PFSK-1 (cell line): ENCODE measurements around the gene NLRP3.

Experiments used
- FOXP2 ChIP-seq: optimal IDR thresholded peaks from 2 replicates; pipeline ENCODE3; 2011; ENCODE audit warnings: borderline replicate concordance, control low read depth, inconsistent platforms; ENCODE audit not compliant: insufficient read depth; ENCODE audit errors: extremely low read length, extremely low read depth
- POLR2AphosphoS5 ChIP-seq: IDR thresholded peaks from 2 replicates; pipeline ENCODE4 v1.6.1; 2012; ENCODE audit warnings: low read depth, mild to moderate bottlenecking, control low read depth, low read length, moderate library complexity
- REST ChIP-seq, 2 experiments: IDR thresholded peaks; 2 replicates each; pipeline versions ENCODE4 v1.6.1 to v1.8.0; 2011 to 2012; ENCODE audit warnings: low read depth in 2 of 2, low read length in 2 of 2, control low read depth in 1 of 2, inconsistent platforms in 1 of 2, mild to moderate bottlenecking in 1 of 2, moderate library complexity in 1 of 2; ENCODE audit not compliant: insufficient read depth in 1 of 2
- SIN3A ChIP-seq: IDR thresholded peaks from 2 replicates; pipeline ENCODE4 v1.6.1; 2012; ENCODE audit warnings: mild to moderate bottlenecking, low read length, moderate library complexity, borderline replicate concordance; ENCODE audit not compliant: insufficient read depth
- TAF1 ChIP-seq: IDR thresholded peaks from 2 replicates; pipeline ENCODE4 v1.6.1; 2012; ENCODE audit warnings: low read length, control low read depth, borderline replicate concordance; ENCODE audit not compliant: insufficient read depth

The NLRP3 gene

DNA sequence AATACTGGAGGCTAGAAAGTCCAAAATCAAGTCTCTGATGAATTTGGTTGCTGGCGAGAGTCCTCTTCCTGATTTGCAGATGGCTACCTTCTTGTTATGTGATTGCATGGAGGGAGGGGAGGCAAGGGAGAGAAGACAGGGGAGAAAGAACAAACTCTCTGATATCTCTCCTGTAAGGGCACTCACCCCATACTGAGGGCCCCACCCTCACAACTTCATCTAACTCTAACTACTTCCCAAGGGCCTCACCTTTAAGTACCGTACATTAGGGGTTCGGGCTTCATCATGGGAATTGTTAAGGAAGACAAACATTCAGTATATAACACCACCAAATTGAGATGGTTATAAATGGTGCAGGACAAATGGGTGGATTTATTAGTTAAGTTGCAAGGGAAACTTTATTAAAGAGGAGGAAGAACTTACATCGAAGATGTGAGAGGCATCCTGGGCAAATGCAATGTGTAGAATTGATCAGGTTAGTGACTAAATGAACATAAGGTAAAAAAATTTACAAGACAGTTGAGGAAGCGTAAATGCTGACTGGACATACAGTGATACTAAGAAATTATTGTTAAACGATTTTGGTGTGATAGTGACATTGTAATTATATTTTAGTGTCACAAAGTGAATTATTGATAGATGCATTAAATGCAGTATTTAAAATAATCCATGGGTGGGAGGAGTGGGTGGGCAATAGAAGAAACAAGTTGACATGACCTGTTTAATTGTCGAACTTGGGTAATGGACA lies 31.4 kb downstream of the NLRP3 start:
- TF ChIP-seq SIN3A: no peak

- TF ChIP-seq FOXP2: peak; percentile 48
- TF ChIP-seq POLR2AphosphoS5: peak; percentile 29; the same call in 1 of the 2 replicates
- no peak for TF ChIP-seq SIN3A
- TF ChIP-seq TAF1: peak; percentile 64; the same call in 1 of the 2 replicates
Measured at GRCh38 chr1:247448107-247448791, 32.3 kb downstream of the NLRP3 start.

- TF ChIP-seq SIN3A (no peak), POLR2AphosphoS5 (no peak), TAF1 (no peak), FOXP2 (no peak), REST (IDR thresholded peaks at IDR 0.05; ENCODE audit: insufficient read depth in 1 of 2, low read depth in 2 of 2, low read length in 2 of 2) (no peak)
Measured at GRCh38 chr1:247451388-247452010, 35.5 kb downstream of the NLRP3 start.

GRCh38 chr1:247452447-247453039 lies 36.6 kb downstream of the NLRP3 start:
- TF ChIP-seq FOXP2 (no peak), SIN3A (no peak), TAF1 (no peak), POLR2AphosphoS5 (no peak), REST (IDR thresholded peaks at IDR 0.05; ENCODE audit: insufficient read depth in 1 of 2, low read depth in 2 of 2, low read length in 2 of 2) (no peak)

DNA sequence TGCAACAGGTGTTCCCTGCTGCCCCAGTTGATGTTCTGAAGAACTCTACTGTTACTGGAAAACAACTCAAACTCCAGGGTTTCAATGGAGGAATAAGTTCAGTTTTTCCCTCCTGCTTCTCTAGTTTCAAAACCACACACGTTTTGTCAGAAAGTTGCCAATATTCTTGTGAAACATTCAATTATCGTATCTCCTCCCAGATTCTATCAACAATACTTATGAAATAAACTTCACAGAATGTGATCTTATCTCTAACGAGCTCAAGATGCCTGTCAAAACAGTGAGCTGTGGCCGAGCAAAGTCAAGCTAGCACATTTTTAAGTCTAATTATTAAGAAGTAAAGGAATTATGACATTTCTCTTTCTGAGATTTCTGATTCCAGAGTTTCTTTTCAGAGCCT lies 37.3 kb downstream of the NLRP3 start:
- TF ChIP-seq FOXP2: no peak

- TF ChIP-seq POLR2AphosphoS5 (no peak), TAF1 (no peak), REST (IDR thresholded peaks at IDR 0.05; ENCODE audit: insufficient read depth in 1 of 2, low read depth in 2 of 2, low read length in 2 of 2) (no peak), FOXP2 (no peak), SIN3A (no peak)
Measured at GRCh38 chr1:247453997-247454396, 38.0 kb downstream of the NLRP3 start.

DNA sequence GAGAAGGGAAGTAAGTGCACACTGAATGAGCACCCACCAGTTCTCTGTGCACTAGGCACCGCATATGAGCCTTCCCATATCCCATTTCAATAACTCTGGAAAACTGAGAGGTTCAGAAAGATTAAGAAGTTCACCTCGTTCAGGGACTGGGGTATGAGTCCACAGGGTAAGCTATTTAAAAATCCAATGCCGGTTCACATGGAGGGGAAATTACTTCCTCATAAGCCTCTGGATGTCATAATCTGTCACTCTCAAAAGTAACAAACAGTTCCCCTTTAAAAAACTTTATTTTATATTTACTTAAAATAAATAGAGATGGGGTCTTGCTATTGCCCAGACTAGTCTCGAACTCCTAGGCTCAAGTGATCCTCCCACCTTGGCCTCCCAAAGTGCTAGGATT lies 40.0 kb downstream of the NLRP3 start:
- TF ChIP-seq POLR2AphosphoS5 (no peak), REST (IDR thresholded peaks at IDR 0.05; ENCODE audit: insufficient read depth in 1 of 2, low read depth in 2 of 2, low read length in 2 of 2) (no peak), TAF1 (no peak), SIN3A (no peak), FOXP2 (no peak)
